ENCODE results near the gene CDR2.
"Not testable (repeated sequence)": the region's sequence is repeated elsewhere in the genome, so short reads cannot be mapped to it uniquely, and the experiment has no call there.

The CDR2 gene

DNA sequence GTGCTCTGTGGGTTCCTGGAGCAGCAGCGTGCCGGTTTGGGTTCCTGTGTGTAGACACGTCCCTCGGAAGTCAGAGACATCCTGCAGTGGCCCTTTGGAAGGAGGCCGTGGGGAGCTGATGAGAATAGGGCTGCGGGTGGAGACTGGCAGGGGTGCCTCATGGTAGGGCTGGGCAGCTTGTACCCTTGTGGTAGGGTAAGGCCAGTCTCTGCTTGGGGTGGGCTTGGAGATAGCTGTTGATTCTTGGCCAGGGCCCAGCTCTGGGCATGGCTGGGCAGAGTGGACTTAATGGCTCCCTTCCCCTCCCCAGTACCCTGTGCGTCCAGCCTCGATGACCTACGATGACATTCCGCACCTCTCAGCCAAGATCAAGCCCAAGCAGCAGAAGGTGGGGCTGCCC is 66.6 kb downstream of the CDR2 start:
- DNase-seq (ENCODE audit: extremely low spot score): no peak
- ChIA-PET POLR2A (no interaction called here), CTCF (interaction anchor here (2.0 to 2.5 kb wide), 3 partner anchors 8 to 13 kb away, joined by 7 to 8 read pairs (median 7); no protein-coding TSS in a partner anchor)
- TF ChIP-seq, protein P1, sequence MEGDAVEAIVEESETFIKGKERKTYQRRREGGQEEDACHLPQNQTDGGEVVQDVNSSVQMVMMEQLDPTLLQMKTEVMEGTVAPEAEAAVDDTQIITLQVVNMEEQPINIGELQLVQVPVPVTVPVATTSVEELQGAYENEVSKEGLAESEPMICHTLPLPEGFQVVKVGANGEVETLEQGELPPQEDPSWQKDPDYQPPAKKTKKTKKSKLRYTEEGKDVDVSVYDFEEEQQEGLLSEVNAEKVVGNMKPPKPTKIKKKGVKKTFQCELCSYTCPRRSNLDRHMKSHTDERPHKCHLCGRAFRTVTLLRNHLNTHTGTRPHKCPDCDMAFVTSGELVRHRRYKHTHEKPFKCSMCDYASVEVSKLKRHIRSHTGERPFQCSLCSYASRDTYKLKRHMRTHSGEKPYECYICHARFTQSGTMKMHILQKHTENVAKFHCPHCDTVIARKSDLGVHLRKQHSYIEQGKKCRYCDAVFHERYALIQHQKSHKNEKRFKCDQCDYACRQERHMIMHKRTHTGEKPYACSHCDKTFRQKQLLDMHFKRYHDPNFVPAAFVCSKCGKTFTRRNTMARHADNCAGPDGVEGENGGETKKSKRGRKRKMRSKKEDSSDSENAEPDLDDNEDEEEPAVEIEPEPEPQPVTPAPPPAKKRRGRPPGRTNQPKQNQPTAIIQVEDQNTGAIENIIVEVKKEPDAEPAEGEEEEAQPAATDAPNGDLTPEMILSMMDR (IDR thresholded peaks at IDR 0.05; ENCODE audit: control extremely low read depth, extremely low read depth, low read depth, missing control alignments): no peak

DNA sequence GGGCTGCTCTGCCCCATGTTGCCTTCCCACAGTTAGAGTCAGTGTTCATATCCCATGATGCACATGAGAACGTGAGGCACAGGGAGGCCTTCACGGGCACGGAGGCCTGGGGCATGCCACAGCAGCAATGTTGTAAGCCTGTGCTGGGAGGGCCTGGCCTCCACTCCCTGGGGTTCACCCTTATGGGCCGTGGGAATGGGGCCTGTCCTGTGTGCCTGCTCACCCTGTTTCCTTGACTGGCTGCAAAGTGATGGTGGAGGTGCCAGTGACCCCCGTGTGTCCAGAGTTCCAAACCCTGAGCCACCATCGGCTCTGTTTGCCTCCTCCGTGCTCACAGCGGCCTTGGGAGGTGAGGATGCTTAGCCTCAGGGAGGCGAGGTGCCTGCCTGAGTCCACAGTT is 67.6 kb downstream of the CDR2 start:
- TF ChIP-seq, protein P1 (IDR thresholded peaks at IDR 0.05; ENCODE audit: control extremely low read depth, extremely low read depth, low read depth, missing control alignments): no peak
- ChIA-PET CTCF (interaction anchor here (1.8 to 2.2 kb wide), 2 partner anchors 13 to 15 kb away, joined by 4 to 7 read pairs; no protein-coding TSS in a partner anchor), POLR2A (no interaction called here)
- DNase-seq (ENCODE audit: extremely low spot score): no peak

DNA sequence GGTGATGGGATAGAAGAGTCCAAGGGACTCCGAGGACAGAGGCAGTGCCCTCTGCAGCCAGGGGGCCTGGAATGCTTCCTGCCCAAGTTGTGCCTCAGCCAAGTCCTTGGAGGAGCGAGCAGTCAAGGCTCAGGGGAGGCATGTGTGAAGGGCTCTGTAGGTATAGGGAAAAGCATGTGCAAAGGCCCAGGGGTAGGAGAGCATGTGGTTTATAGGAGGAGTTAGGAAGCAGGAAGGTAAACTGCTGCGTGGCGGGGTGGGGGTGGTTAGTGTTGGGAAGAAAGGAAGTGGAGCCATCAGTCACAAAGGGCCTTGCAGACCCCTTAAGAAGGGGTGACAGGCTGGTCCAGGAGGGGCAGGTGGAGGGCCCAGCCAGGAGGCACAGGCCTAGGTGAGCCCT is 70.0 kb downstream of the CDR2 start:
- POLR2A ChIA-PET: no interaction called here
- DNase-seq (ENCODE audit: extremely low spot score): no peak
- TF ChIP-seq, protein P1 (IDR thresholded peaks at IDR 0.05; ENCODE audit: control extremely low read depth, extremely low read depth, low read depth, missing control alignments): no peak
- CTCF ChIA-PET: interaction anchor here (1.1 to 1.7 kb wide), 3 partner anchors 14 to 16 kb away, joined by 3 to 5 read pairs (median 4); no protein-coding TSS in a partner anchor

DNA sequence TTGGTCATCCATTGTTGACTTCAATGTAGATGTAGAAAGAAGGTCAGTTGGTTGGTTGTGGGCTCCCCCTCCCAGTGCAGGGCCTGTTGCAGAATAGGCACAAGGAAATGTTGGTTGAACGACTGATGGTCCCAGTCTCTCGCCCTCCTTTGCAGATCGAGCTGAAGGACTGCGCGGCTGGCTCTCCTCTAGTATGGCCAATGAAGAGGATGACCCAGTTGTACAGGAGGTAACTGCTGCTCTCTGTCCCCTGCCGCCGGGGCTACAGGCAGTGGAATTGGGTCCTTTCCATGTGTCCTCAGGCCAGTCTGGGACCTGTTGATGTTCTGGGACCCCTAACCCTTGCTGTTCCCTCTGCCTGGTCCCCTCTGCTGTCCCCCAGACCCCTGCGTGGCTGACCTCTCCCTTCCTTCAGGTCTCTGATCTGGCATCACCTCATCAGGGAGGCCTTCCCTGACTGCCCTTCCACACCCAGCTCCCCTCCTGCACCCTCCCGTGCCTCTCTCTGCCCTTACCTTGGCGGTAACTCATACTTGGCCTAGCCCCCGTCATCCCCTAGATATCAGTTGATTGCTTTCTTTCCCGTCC is 71.5 kb downstream of the CDR2 start:
- DNase-seq (ENCODE audit: extremely low spot score): no peak

DNA sequence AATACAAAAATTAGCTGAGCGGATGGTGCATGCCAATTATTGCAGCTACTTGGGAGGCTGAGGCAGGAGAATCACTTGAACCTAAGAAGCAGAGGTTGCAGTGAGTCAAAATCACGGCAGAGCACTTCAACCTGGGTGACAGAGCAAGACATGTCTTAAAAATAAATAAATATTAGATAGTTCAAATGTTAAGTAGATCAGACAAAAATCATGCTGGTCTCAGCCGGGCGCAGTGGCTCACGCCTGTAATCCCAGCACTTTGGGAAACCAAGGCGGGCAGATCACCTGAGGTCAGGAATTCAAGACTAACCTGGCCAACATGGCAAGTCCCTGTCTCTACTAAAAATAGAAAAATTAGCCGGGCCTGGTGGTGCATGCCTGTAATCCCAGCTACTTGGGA is 73.0 kb downstream of the CDR2 start:
- POLR2A ChIA-PET; DNase-seq (ENCODE audit: extremely low spot score): not testable (repeated sequence)
- CTCF ChIA-PET: interaction anchor here (1.2 to 7.2 kb wide), 5 partner anchors 18 to 106 kb away, joined by 3 to 85 read pairs (median 11); partner anchors contain the start of gene EEF2K

More for the DNA sequence above, 71.5 kb downstream of the CDR2 start:
- ChIA-PET CTCF (interaction anchor here (1.1 kb wide), 1 partner anchor 16 kb away, joined by 3 read pairs; no protein-coding TSS in a partner anchor), POLR2A (no interaction called here)
- TF ChIP-seq, protein P1 (IDR thresholded peaks at IDR 0.05; ENCODE audit: control extremely low read depth, extremely low read depth, low read depth, missing control alignments): no peak

DNA sequence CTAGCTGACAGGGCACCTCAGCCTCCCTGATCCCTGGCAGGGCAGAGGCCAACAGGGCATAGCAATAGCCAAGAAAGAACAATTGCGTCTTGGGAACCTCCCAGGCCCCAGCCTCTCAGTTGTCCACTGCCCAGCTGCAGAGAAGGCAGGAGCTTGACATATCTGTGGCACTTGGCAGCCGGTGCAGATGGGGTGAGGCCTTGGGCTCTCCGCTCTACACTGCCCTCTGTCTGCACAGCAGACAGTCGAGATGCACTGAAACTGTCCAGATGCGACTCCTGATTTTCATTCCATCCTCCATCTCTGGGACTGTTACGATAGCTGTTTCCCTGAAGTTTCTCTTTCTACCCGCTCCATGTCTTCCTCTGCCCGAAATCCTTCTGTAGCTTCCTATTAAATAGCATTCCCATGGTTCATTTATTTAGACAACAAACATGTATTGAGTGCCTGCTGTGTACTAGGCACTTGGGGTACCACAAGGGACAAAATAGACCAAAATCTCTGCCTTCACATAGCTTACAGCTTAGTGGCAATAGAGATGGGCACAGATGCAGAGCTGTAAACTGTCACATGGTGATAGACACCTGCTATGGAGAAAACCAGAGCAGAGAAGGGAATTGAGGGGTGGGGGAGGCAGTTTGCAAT is 73.9 kb downstream of the CDR2 start:
- ChIA-PET CTCF (interaction anchor here (0.7 to 7.2 kb wide), 20 partner anchors 8 to 298 kb away, joined by 3 to 85 read pairs (median 4); partner anchors contain the start of gene EEF2K), POLR2A (interaction anchor here (0.6 kb wide), 1 partner anchor 36 kb away, joined by 6 read pairs; no protein-coding TSS in a partner anchor)
- TF ChIP-seq, protein P1 (IDR thresholded peaks at IDR 0.05; ENCODE audit: control extremely low read depth, extremely low read depth, low read depth, missing control alignments): peak; percentile 62
- DNase-seq (ENCODE audit: extremely low spot score): peak; percentile 54

DNA sequence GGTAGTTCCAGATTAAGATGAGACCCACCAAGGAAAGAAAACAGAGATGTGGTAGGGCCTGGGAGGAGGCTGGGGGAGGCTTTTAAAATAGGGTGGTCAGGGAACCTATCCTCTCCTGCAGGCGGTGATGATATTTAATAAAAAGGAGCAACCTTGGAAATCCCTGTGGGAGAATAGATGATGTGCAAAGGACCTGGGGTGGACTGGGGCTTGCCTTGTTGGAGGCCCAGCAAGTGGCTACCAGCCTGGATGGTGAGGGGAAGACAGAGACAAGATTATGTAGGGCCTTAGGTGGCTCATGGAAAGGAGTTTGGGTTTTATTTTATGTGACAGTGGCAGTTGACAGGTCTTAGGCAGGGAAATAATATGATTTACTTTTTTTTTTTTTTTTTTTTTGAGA is 75.4 kb downstream of the CDR2 start:
- DNase-seq (ENCODE audit: extremely low spot score): no peak
- TF ChIP-seq, protein P1 (IDR thresholded peaks at IDR 0.05; ENCODE audit: control extremely low read depth, extremely low read depth, low read depth, missing control alignments): no peak
- POLR2A ChIA-PET: no interaction called here
- CTCF ChIA-PET: interaction anchor here (1.2 to 7.2 kb wide), 8 partner anchors 10 to 115 kb away, joined by 3 to 85 read pairs (median 6); partner anchors contain the start of gene EEF2K

Data from GM10248 (cell line).